ENCODE results near the gene DIPK1B. TPM values are rescaled to one million over a fixed set of nuclear protein-coding genes. Genes with fewer than 3 reads are reported as not detected.
A peak's percentile ranks its signal among the peaks of the same experiment; 100 is the strongest.
"Not testable (repeated sequence)": the region's sequence is repeated elsewhere in the genome, so short reads cannot be mapped to it uniquely, and the experiment has no call there.

The DIPK1B gene
- total RNA-seq, 3 donors from 2014 or later, result 1.0 to 10.0 (median 2.9) TPM

- H3K4me1 ChIP-seq (ENCODE audit: low read depth), result peaks cover under 1% of the 10 kb centered on the region
- no peak overlapping the region for H3K4me3 ChIP-seq
- H3K9me3 ChIP-seq, result no peaks in the 10 kb centered on the region
- TF ChIP-seq, protein P1, sequence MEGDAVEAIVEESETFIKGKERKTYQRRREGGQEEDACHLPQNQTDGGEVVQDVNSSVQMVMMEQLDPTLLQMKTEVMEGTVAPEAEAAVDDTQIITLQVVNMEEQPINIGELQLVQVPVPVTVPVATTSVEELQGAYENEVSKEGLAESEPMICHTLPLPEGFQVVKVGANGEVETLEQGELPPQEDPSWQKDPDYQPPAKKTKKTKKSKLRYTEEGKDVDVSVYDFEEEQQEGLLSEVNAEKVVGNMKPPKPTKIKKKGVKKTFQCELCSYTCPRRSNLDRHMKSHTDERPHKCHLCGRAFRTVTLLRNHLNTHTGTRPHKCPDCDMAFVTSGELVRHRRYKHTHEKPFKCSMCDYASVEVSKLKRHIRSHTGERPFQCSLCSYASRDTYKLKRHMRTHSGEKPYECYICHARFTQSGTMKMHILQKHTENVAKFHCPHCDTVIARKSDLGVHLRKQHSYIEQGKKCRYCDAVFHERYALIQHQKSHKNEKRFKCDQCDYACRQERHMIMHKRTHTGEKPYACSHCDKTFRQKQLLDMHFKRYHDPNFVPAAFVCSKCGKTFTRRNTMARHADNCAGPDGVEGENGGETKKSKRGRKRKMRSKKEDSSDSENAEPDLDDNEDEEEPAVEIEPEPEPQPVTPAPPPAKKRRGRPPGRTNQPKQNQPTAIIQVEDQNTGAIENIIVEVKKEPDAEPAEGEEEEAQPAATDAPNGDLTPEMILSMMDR (IDR thresholded peaks at IDR 0.05), result no peak
- H3K36me3 ChIP-seq (ENCODE audit: low read depth), result no peaks in the 10 kb centered on the region
- DNase-seq (peak in 2 of 3 donors; percentile 31 to 40), ATAC-seq (no peak)
- intact Hi-C loops (cut with DNase I, micrococcal nuclease), result no loop called here
Measured at GRCh38 chr9:136759436-136760325, 47.3 kb downstream of the DIPK1B start.

DNA sequence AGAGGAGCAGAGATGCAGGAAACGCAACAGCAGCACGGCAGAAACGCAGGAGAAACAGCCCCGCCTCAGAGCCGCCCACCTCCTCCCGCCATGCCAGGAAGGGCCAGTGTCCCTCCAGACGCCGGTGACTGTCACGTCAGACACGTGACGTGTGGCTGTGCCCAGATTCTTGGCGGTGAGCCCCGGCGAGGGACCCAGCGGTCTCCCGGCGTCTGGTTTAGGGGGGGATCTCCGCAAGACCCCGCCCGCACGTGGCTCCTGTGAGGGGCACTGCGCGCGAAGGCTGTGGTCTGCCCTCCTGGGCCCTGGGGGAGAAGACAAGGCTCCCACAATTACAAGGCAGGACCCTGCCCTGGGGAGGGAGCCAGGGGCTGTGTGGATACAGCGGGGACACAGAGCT, 48.1 kb downstream of the DIPK1B start:
- H3K4me3 ChIP-seq, result no peak overlapping the region
- H3K4me1 ChIP-seq (ENCODE audit: low read depth), result peaks cover 8% of the 10 kb centered on the region
- intact Hi-C loops (cut with DNase I, micrococcal nuclease), result no loop called here
- ATAC-seq (no peak), DNase-seq (peak in 2 of 3 donors; percentile 31 to 61)
- TF ChIP-seq, protein P1 (IDR thresholded peaks at IDR 0.05), result no peak
- no peaks in the 10 kb centered on the region for H3K9me3 ChIP-seq
- H3K36me3 ChIP-seq (ENCODE audit: low read depth), result no peaks in the 10 kb centered on the region

- ATAC-seq (peak; percentile 51), DNase-seq (peak; percentile 50 to 77 (median 67))
- H3K4me1 ChIP-seq (ENCODE audit: low read depth), result peaks cover 12% of the 10 kb centered on the region
- H3K36me3 ChIP-seq (ENCODE audit: low read depth); H3K4me3 ChIP-seq; intact Hi-C loops (cut with DNase I, micrococcal nuclease); H3K9me3 ChIP-seq: not testable (repeated sequence)
- TF ChIP-seq, protein P1 (IDR thresholded peaks at IDR 0.05), result peak; percentile 12
Measured at GRCh38 chr9:136760834-136761544, 48.6 kb downstream of the DIPK1B start.

DNA sequence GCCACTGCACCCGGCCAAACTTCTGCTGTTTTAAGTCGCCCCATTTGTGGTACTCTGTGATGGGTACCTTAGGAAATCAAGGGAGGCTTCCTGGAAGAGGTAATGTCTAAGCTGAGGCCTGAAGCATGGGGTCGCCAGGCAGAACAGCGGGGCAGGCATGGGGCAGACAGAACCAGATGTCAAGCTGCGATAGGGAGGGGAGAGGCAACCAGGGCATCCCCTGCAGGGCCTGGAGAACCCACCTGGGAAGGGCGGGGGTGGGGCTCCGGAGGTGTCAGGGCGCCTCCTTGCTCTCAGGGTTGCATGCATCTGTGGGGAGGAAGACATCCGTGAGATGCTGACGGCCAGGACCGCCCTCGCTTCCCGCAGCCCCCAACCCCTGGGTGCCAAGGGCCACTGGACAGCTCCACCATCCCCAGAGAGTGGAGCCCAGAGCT, 49.2 kb downstream of the DIPK1B start:
- Histone ChIP-seq H3K4me3 (no peak overlapping the region), H3K4me1 (ENCODE audit: low read depth) (peaks cover 14% of the 10 kb centered on the region), H3K36me3 (ENCODE audit: low read depth) (no peaks in the 10 kb centered on the region), H3K9me3 (no peaks in the 10 kb centered on the region)
- intact Hi-C loops (cut with DNase I, micrococcal nuclease), result no loop called here
- ATAC-seq (no peak), DNase-seq (peak in 2 of 3 donors; percentile 33 to 40)
- TF ChIP-seq, protein P1 (IDR thresholded peaks at IDR 0.05), result no peak

- H3K4me3 ChIP-seq, result no peak overlapping the region
Measured at GRCh38 chr9:136762221-136762691, 49.9 kb downstream of the DIPK1B start.

More at GRCh38 chr9:136762221-136762691, 49.9 kb downstream of the DIPK1B start:
- H3K4me1 ChIP-seq (ENCODE audit: low read depth), result peaks cover 14% of the 10 kb centered on the region
- DNase-seq (peak in 2 of 3 donors; percentile 20 to 36), ATAC-seq (no peak)
- no peaks in the 10 kb centered on the region for H3K36me3 ChIP-seq (ENCODE audit: low read depth)
- H3K9me3 ChIP-seq, result no peaks in the 10 kb centered on the region
- TF ChIP-seq, protein P1 (IDR thresholded peaks at IDR 0.05), result no peak
- intact Hi-C loops (cut with DNase I, micrococcal nuclease), result no loop called here

All from mucosa of descending colon (tissue), 3 donors.